ENCODE measurements around the gene CDH7.

CDH7 gene

GRCh38 chr18:65754121-65754520 lies 3.3 kb downstream of the CDH7 start:
- Mint-ChIP-seq H3K27ac (no peak overlapping the region), H3K36me3 (no peaks in the 10 kb centered on the region), H3K9me3 (peaks cover 3% of the 10 kb centered on the region), H3K4me1 (no peaks in the 10 kb centered on the region), H3K27me3 (peaks cover 19% of the 10 kb centered on the region), H3K4me3 (no peak overlapping the region)
- no peak for DNase-seq
- CTCF ChIA-PET = no interaction called here

- peaks cover 9% of the 10 kb centered on the region for H3K27me3 Mint-ChIP-seq
- CTCF ChIA-PET = no interaction called here
- H3K27ac Mint-ChIP-seq = no peak overlapping the region
- H3K4me3 Mint-ChIP-seq = no peak overlapping the region
- no peak for DNase-seq
- no peaks in the 10 kb centered on the region for H3K36me3 Mint-ChIP-seq
- H3K4me1 Mint-ChIP-seq = no peaks in the 10 kb centered on the region
- H3K9me3 Mint-ChIP-seq = peaks cover 3% of the 10 kb centered on the region
These were observed 4.8 kb downstream of the CDH7 start for GRCh38 chr18:65755616-65756015.

- Mint-ChIP-seq H3K27ac (no peak overlapping the region), H3K27me3 (no peaks in the 10 kb centered on the region), H3K4me1 (no peaks in the 10 kb centered on the region), H3K36me3 (no peaks in the 10 kb centered on the region), H3K9me3 (peaks cover 2% of the 10 kb centered on the region), H3K4me3 (no peak overlapping the region)
- CTCF ChIA-PET = no interaction called here
- no peak for DNase-seq
These were observed 9.6 kb downstream of the CDH7 start for GRCh38 chr18:65760457-65760856.

- H3K4me3 Mint-ChIP-seq = no peak overlapping the region
- H3K4me1 Mint-ChIP-seq = no peaks in the 10 kb centered on the region
- DNase-seq = no peak
- CTCF ChIA-PET = no interaction called here
- peaks cover 2% of the 10 kb centered on the region for H3K9me3 Mint-ChIP-seq
- H3K27ac Mint-ChIP-seq = no peak overlapping the region
- H3K27me3 Mint-ChIP-seq = no peaks in the 10 kb centered on the region
- no peaks in the 10 kb centered on the region for H3K36me3 Mint-ChIP-seq
These were observed 11.0 kb downstream of the CDH7 start for GRCh38 chr18:65761636-65762295.

GRCh38 chr18:65762556-65762955 lies 11.7 kb downstream of the CDH7 start:
- H3K9me3 Mint-ChIP-seq = peaks cover 2% of the 10 kb centered on the region
- H3K4me3 Mint-ChIP-seq = no peak overlapping the region
- no peak for DNase-seq
- no peaks in the 10 kb centered on the region for H3K4me1 Mint-ChIP-seq
- CTCF ChIA-PET = no interaction called here
- no peak overlapping the region for H3K27ac Mint-ChIP-seq
- H3K36me3 Mint-ChIP-seq = no peaks in the 10 kb centered on the region
- no peaks in the 10 kb centered on the region for H3K27me3 Mint-ChIP-seq

- H3K36me3 Mint-ChIP-seq = no peaks in the 10 kb centered on the region
- CTCF ChIA-PET = no interaction called here
These were observed 16.6 kb downstream of the CDH7 start for GRCh38 chr18:65767406-65767805.

GRCh38 chr18:65768120-65768778 lies 17.4 kb downstream of the CDH7 start:
- Mint-ChIP-seq H3K27ac (no peak overlapping the region), H3K27me3 (no peaks in the 10 kb centered on the region), H3K4me3 (no peak overlapping the region), H3K36me3 (no peaks in the 10 kb centered on the region), H3K4me1 (no peaks in the 10 kb centered on the region), H3K9me3 (peaks cover 3% of the 10 kb centered on the region)
- no peak for DNase-seq
- CTCF ChIA-PET = no interaction called here

More at GRCh38 chr18:65767406-65767805, 16.6 kb downstream of the CDH7 start:
- no peak for DNase-seq
- no peak overlapping the region for H3K4me3 Mint-ChIP-seq
- H3K9me3 Mint-ChIP-seq = peaks cover 3% of the 10 kb centered on the region
- H3K27ac Mint-ChIP-seq = no peak overlapping the region
- H3K4me1 Mint-ChIP-seq = no peaks in the 10 kb centered on the region
- no peaks in the 10 kb centered on the region for H3K27me3 Mint-ChIP-seq

- Mint-ChIP-seq H3K4me3 (no peak overlapping the region), H3K27me3 (no peaks in the 10 kb centered on the region), H3K27ac (no peak overlapping the region), H3K4me1 (no peaks in the 10 kb centered on the region), H3K36me3 (no peaks in the 10 kb centered on the region), H3K9me3 (peaks cover 7% of the 10 kb centered on the region)
- DNase-seq = no peak
- CTCF ChIA-PET = no interaction called here
These were observed 18.8 kb downstream of the CDH7 start for GRCh38 chr18:65769652-65770051.

GRCh38 chr18:65786474-65786873 lies 35.7 kb downstream of the CDH7 start:
- DNase-seq = no peak
- H3K4me3 Mint-ChIP-seq = no peak overlapping the region
- no peaks in the 10 kb centered on the region for H3K4me1 Mint-ChIP-seq
- peaks cover 6% of the 10 kb centered on the region for H3K9me3 Mint-ChIP-seq
- no peaks in the 10 kb centered on the region for H3K27me3 Mint-ChIP-seq
- CTCF ChIA-PET = no interaction called here
- H3K27ac Mint-ChIP-seq = no peak overlapping the region
- H3K36me3 Mint-ChIP-seq = no peaks in the 10 kb centered on the region

GRCh38 chr18:65788373-65788772 lies 37.6 kb downstream of the CDH7 start:
- DNase-seq = no peak
- Mint-ChIP-seq H3K9me3 (peaks cover 5% of the 10 kb centered on the region), H3K4me3 (no peak overlapping the region), H3K27me3 (no peaks in the 10 kb centered on the region), H3K27ac (no peak overlapping the region), H3K36me3 (no peaks in the 10 kb centered on the region), H3K4me1 (no peaks in the 10 kb centered on the region)
- CTCF ChIA-PET = no interaction called here

GRCh38 chr18:65790604-65791003 lies 39.8 kb downstream of the CDH7 start:
- no peak overlapping the region for H3K27ac Mint-ChIP-seq
- H3K4me1 Mint-ChIP-seq = no peaks in the 10 kb centered on the region
- H3K9me3 Mint-ChIP-seq = peaks cover 8% of the 10 kb centered on the region
- CTCF ChIA-PET = no interaction called here
- DNase-seq = no peak
- H3K4me3 Mint-ChIP-seq = no peak overlapping the region
- H3K36me3 Mint-ChIP-seq = no peaks in the 10 kb centered on the region
- H3K27me3 Mint-ChIP-seq = no peaks in the 10 kb centered on the region

GRCh38 chr18:65791719-65792118 lies 40.9 kb downstream of the CDH7 start:
- peaks cover 8% of the 10 kb centered on the region for H3K9me3 Mint-ChIP-seq
- no peaks in the 10 kb centered on the region for H3K4me1 Mint-ChIP-seq
- H3K27me3 Mint-ChIP-seq = no peaks in the 10 kb centered on the region
- no peak overlapping the region for H3K4me3 Mint-ChIP-seq
- no peaks in the 10 kb centered on the region for H3K36me3 Mint-ChIP-seq
- CTCF ChIA-PET = no interaction called here
- H3K27ac Mint-ChIP-seq = no peak overlapping the region
- no peak for DNase-seq

GRCh38 chr18:65792456-65793074 lies 41.8 kb downstream of the CDH7 start:
- CTCF ChIA-PET = no interaction called here

GRCh38 chr18:65808759-65809158 lies 57.9 kb downstream of the CDH7 start:
- Mint-ChIP-seq H3K27me3 (no peaks in the 10 kb centered on the region), H3K4me3 (no peak overlapping the region), H3K27ac (no peak overlapping the region), H3K4me1 (no peaks in the 10 kb centered on the region), H3K36me3 (no peaks in the 10 kb centered on the region), H3K9me3 (peaks cover 7% of the 10 kb centered on the region)
- no peak for DNase-seq
- CTCF ChIA-PET = no interaction called here

More at GRCh38 chr18:65792456-65793074, 41.8 kb downstream of the CDH7 start:
- Mint-ChIP-seq H3K4me3 (no peak overlapping the region), H3K27me3 (no peaks in the 10 kb centered on the region), H3K27ac (no peak overlapping the region), H3K36me3 (no peaks in the 10 kb centered on the region), H3K9me3 (peaks cover 8% of the 10 kb centered on the region), H3K4me1 (no peaks in the 10 kb centered on the region)
- no peak for DNase-seq

GRCh38 chr18:65811307-65811706 lies 60.5 kb downstream of the CDH7 start:
- H3K4me3 Mint-ChIP-seq = no peak overlapping the region
- no peak overlapping the region for H3K27ac Mint-ChIP-seq
- no peaks in the 10 kb centered on the region for H3K27me3 Mint-ChIP-seq
- no peak for DNase-seq
- no peaks in the 10 kb centered on the region for H3K36me3 Mint-ChIP-seq
- no peaks in the 10 kb centered on the region for H3K4me1 Mint-ChIP-seq
- CTCF ChIA-PET = no interaction called here
- H3K9me3 Mint-ChIP-seq = peaks cover 4% of the 10 kb centered on the region

Measured in activated naive CD4-positive, alpha-beta T cell treated with anti-CD3 and anti-CD28 coated beads, Interleukin-2, amount 10 ng/mL, durations not matched to agents 7 days and 5 days (primary cell).